Lower leg skin (tissue), 3 donors: ENCODE data around the gene PROM2.

Source experiments
- POLR2A ChIP-seq, 2 donors: fragments of 450-650 bp; IDR thresholded peaks; one replicate each; pipeline ENCODE4 v1.6.1; 2016 to 2017; ENCODE audit warnings: antibody characterized with exemption in 2 of 2, mild to moderate bottlenecking in 1 of 2, moderate library complexity in 1 of 2
- TF ChIP-seq, protein P1 (sequence below), 3 donors: fragments of 450-650 bp; IDR thresholded peaks; one replicate each; pipeline ENCODE4 v1.5.1; 2016; ENCODE audit warnings: antibody characterized with exemption in 3 of 3, mild to moderate bottlenecking in 3 of 3, moderate library complexity in 2 of 3

DNA sequence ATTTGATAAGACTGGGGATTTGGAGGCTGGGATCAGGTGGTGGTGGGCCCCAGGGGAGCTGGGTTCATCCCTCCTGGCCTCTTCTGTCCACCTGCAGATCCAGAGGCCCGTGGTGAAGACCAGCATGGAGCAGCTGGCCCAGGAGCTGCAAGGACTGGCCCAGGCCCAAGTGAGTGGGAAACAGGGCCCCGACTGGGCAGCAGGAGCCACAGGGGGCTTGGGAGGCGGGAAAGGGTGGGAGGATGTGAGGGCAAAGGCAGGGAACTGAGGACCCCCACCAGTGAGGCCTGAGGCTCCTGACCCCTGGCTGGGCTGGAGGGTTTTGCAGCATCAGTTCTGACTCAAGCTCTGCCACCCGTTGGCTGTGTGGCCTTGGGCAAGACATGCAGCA lies 11.3 kb downstream of the PROM2 start:
- TF ChIP-seq, protein P1, sequence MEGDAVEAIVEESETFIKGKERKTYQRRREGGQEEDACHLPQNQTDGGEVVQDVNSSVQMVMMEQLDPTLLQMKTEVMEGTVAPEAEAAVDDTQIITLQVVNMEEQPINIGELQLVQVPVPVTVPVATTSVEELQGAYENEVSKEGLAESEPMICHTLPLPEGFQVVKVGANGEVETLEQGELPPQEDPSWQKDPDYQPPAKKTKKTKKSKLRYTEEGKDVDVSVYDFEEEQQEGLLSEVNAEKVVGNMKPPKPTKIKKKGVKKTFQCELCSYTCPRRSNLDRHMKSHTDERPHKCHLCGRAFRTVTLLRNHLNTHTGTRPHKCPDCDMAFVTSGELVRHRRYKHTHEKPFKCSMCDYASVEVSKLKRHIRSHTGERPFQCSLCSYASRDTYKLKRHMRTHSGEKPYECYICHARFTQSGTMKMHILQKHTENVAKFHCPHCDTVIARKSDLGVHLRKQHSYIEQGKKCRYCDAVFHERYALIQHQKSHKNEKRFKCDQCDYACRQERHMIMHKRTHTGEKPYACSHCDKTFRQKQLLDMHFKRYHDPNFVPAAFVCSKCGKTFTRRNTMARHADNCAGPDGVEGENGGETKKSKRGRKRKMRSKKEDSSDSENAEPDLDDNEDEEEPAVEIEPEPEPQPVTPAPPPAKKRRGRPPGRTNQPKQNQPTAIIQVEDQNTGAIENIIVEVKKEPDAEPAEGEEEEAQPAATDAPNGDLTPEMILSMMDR (IDR thresholded peaks at IDR 0.05): no peak
- no peak for TF ChIP-seq POLR2A (IDR thresholded peaks at IDR 0.05)
